HFFc6 (cell line): ENCODE measurements around the gene CDKN2AIPNL. TPM values are rescaled to one million over a fixed set of nuclear protein-coding genes. Genes with fewer than 3 reads are reported as not detected.

Experiments used
- DNase-seq: peaks from one replicate; pipeline ENCODE4 v3.0.0-alpha.2; 2018
- H3K27ac Mint-ChIP-seq: 2 replicates; pipeline ENCODE4 v1.8.0; 2020; ENCODE audit warnings: mild to moderate bottlenecking, mixed read lengths
- H3K27me3 Mint-ChIP-seq: 2 replicates; pipeline ENCODE4 v1.8.0; 2021; ENCODE audit warnings: mild to moderate bottlenecking, moderate library complexity, mixed read lengths; ENCODE audit not compliant: insufficient read depth
- H3K36me3 Mint-ChIP-seq: 2 replicates; pipeline ENCODE4 v1.8.0; 2021; ENCODE audit warnings: low read depth, mixed read lengths
- H3K4me1 Mint-ChIP-seq: 2 replicates; pipeline ENCODE4 v1.8.0; 2020; ENCODE audit warnings: low read depth, mixed read lengths
- H3K4me3 Mint-ChIP-seq: 2 replicates; pipeline ENCODE4 v1.8.0; 2020; ENCODE audit warnings: mild to moderate bottlenecking, moderate library complexity, mixed read lengths
- H3K9me3 Mint-ChIP-seq: 2 replicates; pipeline ENCODE4 v1.8.0; 2020; ENCODE audit warnings: mild to moderate bottlenecking, mixed read lengths
- CTCF ChIP-seq: fragments of 200-600 bp; sonication (generic); IDR thresholded peaks from 2 replicates; pipeline ENCODE4 v1.5.0; 2021; ENCODE audit warnings: antibody characterized with exemption, mild to moderate bottlenecking
- total RNA-seq, 6 experiments: library from RNA; stranded (reverse); fragmentation: NEBNext Ultra II Directional; extraction: Animal tissue kit (Norgen Biotek cat#: 25700); gene quantifications; 2 replicates in 1 of 6; 3 replicates in 5 of 6; pipeline ENCODE4 v1.2.3, GENCODE V29; 2021

Gene CDKN2AIPNL
- total RNA-seq, 6 experiments from 2014 or later, result 23.3 to 30.2 (median 28.4) TPM

GRCh38 chr5:134457801-134458200 is 46.1 kb upstream of the CDKN2AIPNL start:
- no peak for TF ChIP-seq CTCF
- Mint-ChIP-seq H3K4me3 (no peak overlapping the region), H3K36me3 (no peaks in the 10 kb centered on the region), H3K9me3 (no peaks in the 10 kb centered on the region), H3K27ac (no peak overlapping the region), H3K27me3 (peaks cover 10% of the 10 kb centered on the region), H3K4me1 (peaks cover 25% of the 10 kb centered on the region)
- no peak for DNase-seq

- Mint-ChIP-seq H3K36me3 (no peaks in the 10 kb centered on the region), H3K9me3 (no peaks in the 10 kb centered on the region), H3K27me3 (peaks cover 10% of the 10 kb centered on the region), H3K27ac (no peak overlapping the region), H3K4me1 (peaks cover 31% of the 10 kb centered on the region), H3K4me3 (no peak overlapping the region)
- no peak for TF ChIP-seq CTCF
- no peak for DNase-seq
These were observed 45.1 kb upstream of the CDKN2AIPNL start for GRCh38 chr5:134456825-134457224.

- Mint-ChIP-seq H3K27ac (no peak overlapping the region), H3K4me1 (peaks cover 38% of the 10 kb centered on the region), H3K4me3 (no peak overlapping the region), H3K27me3 (peaks cover 7% of the 10 kb centered on the region), H3K9me3 (no peaks in the 10 kb centered on the region), H3K36me3 (no peaks in the 10 kb centered on the region)
- TF ChIP-seq CTCF, result no peak
- DNase-seq, result no peak
These were observed 43.8 kb upstream of the CDKN2AIPNL start for GRCh38 chr5:134455466-134455865.

GRCh38 chr5:134453016-134453415 is 41.3 kb upstream of the CDKN2AIPNL start:
- Mint-ChIP-seq H3K36me3 (no peaks in the 10 kb centered on the region), H3K27me3 (peaks cover 7% of the 10 kb centered on the region), H3K27ac (no peak overlapping the region), H3K4me1 (peaks cover 26% of the 10 kb centered on the region), H3K9me3 (no peaks in the 10 kb centered on the region), H3K4me3 (no peak overlapping the region)
- DNase-seq, result no peak
- TF ChIP-seq CTCF, result no peak

- DNase-seq, result peak; percentile 73
- H3K9me3 Mint-ChIP-seq, result no peaks in the 10 kb centered on the region
These were observed 40.3 kb upstream of the CDKN2AIPNL start for GRCh38 chr5:134451936-134452505.

More at GRCh38 chr5:134451936-134452505, 40.3 kb upstream of the CDKN2AIPNL start:
- H3K36me3 Mint-ChIP-seq, result no peaks in the 10 kb centered on the region
- peaks cover 9% of the 10 kb centered on the region for H3K27me3 Mint-ChIP-seq
- H3K4me1 Mint-ChIP-seq, result peaks cover 21% of the 10 kb centered on the region
- no peak for TF ChIP-seq CTCF
- no peak overlapping the region for H3K4me3 Mint-ChIP-seq
- H3K27ac Mint-ChIP-seq, result no peak overlapping the region
